Right kidney (tissue), 1 donor: ENCODE measurements around the gene ACKR1.

ENCODE experiments used
- DNase-seq: peaks from one replicate; pipeline ENCODE4 v3.0.0-alpha.2; 2016

ACKR1 gene

DNA sequence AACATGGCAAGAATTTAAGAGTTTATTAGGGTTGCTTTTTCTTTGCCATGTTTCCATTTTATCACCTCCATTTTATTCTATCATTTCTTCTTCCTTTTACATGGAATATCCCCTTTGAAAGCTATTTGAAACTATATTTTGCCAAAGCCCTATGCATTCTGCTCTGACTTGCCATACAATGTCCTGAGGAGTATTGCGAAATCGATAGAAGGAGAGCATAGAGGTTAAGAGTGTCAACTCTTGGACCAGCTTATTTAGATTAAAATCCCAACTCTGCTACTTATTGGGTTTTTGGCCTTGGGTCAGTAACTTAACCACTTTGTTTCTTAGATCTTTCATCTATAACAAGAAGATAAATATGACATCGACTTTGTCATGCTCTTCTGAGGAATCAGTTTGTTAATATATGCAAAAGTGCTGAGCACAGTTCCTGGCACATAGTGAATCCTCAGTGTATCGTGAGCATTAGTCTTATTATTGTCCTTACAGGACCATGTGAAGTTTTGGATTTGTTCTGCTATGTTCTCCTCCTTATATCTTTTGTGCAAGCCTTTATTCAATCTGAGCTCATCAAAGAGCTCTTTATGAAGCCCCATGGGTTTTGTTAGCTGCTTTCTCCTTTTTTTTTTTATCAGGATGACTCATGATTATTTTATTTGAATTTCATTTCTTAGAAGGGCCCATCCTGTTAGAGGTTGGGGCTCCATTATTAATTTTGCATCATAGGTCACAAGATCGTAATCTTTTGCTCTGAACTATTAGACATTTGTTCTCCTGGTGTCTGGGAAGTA lies 17.6 kb downstream of the ACKR1 start:
- no peak for DNase-seq

DNA sequence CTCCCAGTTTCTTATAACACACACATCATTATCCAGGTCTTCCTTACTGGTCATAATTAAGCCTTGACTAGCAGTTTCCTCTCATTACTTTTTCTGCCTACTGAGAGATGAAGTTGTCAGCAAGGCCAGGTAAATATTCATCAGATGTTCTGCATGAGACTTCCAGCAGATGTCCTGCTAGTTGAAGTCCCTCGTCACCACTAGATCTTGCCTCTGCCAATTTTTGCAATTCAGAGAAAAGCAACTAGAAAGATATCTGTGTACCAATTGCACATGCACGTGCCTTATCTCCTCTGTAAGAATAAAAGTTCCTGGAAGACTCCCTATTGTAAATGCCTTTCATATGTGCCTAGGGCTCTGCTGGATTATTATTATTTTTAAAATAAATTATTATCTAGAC lies 18.3 kb downstream of the ACKR1 start:
- no peak for DNase-seq

DNA sequence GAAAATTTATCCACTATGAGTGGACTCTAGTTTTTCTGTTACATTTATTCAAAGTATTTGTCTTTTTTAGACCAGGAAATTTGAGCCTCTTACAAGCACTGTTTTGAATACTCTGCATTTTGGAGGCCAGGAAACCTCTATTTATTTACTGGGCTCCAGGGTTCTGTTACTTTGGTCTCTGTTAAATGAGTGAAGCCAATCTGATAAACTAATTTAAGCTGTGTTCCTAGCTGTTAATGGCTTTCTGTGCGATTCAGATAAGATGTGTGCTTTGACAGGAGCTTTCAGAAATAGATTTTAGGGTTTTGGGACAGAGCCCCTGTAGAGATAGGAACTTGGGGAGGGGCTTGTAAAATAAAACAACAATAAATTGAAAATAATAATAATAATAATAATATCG lies 23.9 kb downstream of the ACKR1 start:
- no peak for DNase-seq

DNA sequence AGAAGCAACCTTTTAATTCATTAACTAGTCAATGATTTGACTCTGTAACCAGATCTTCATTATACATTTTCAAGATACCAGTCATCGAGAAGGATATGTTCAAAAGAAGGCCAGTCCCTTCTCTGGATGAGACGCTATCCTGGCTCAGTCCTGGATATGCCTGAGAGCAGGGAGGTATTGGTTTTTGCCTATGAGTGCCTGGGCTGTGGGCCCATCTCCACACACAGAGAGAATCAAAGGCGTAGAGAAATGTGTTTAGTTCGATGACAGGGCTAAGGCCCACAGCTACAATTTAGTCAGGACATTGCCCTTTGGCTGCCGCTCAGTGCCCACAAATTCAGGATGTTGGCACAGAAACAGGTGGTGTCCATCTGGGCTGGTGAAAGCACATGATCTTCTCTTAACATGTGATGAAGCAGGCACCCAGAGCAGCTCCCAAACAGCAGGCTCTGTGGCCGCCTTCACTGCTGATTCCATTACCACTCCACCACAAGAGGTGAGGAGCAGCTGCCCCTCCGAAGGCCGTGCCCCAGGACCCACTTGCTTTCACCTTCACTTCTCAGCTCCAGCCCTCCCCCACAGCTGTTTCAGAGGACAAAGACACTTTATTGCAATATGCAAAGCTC lies 24.7 kb downstream of the ACKR1 start:
- no peak for DNase-seq

DNA sequence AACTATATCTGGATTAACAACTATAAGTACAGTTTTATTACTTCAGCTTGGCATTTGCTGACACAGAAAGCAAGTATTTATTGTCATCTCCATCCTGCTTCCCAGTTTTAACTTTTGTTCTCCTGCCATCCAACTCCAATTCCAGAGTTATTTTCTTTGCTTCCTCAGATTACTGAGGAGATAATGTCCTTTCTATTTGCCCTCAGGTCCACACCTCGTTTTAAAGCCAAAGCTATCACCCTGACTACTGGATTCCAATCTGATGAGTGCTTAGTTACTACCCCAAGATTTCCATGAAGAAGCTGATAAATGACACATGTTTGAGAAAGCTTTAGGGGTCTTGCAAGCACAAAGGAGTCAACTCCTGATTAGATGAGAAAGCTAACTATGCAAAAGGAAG lies 25.2 kb downstream of the ACKR1 start:
- no peak for DNase-seq

DNA sequence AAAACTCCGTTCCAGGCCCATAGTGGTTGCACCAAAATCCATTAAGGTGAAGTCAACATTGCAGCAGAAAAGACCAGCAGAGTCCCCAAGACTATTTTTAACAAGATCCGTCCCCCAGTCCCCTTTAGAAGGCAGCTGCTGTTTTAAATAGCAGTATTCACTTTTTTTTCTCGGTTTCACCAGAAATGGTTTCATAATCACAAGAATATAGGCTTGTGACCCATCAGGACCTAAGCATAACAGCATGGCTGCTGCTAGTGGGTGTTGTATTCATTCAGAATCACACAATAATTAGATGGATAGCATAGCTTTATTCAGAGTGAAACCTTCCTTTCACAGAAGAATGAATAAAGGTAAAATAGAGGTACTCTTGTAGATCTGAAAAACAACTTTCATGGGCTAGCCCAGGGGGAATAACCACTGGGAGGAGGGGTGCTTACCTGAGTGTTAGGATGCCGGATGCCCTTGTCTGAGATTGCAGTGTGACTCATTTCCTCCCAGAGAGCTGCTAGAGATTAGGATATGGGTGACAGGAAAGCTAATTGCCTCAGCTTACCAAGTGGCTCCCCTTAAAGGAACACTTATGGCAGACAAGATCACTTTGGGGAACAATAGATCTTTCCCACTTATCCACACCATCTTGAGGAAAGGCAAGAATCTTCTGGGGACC lies 35.0 kb downstream of the ACKR1 start:
- no peak for DNase-seq

DNA sequence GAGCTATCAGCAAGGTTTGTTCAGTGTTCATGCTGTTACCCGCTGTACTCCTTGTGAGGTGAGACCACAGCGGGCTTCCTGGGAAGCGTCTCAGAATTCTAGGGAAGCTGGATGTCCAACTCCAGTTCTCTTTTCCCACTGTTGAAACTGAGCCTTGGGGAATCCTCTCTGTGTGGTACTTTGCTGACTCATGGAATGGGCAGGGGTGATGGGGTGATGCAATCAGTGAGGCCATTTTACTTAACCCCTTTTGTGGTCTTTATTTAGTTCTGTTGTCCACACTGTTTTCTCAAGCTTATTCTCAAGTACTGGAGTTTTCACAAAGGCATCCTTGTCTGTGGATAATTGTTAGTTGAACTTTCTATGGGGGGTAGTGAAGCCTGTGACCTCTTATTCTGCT lies 42.6 kb downstream of the ACKR1 start:
- DNase-seq, result no peak

DNA sequence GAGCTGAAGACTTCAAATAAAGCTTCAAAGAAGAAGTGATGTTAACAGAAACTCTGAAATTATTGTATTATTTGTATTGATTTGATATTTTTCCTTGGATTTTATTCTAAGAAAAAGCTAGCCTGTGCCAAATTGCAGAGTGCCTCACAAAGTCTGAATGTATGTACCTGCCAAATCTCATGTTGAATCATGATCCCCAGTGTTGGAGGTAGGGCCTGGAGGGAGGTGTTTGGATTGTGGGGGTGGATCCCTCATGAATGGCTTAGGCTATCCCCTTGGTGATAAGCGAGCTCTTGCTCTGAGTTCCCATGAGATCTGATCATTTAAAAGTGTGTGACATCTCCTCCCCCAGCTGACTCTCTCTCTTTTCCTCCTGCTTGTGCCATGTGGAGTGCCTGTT lies 43.6 kb downstream of the ACKR1 start:
- no peak for DNase-seq

DNA sequence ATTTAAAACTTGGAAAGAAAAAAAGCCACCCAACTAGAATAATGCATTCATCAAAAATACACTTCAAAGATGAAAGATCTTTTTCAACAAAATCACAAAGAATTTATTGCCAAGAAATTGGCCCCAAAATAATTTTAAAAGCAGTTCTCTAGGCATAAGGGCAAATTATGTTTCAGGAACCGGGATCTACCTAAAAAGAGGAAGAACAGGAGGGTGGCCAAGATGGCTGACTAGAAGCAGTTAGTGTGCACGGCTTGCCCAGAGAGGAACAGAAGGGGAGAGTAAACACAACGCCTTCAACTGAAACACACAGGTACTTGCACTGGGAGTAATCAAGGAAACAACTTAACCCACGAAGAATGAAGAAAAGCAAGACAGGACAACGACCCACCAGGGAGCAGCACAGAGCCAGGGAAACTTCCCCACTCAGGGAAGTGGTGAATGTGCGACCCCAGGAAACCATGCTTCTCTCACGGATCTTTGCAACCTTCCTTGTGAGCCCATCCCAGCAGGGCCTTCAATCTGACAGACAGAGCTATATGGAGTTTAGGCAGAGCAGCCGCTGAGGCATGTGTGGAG lies 46.1 kb downstream of the ACKR1 start:
- no peak for DNase-seq
